NCI-H2196 (cell line): ENCODE data around the gene ZNF184.
A peak's percentile ranks its signal among the peaks of the same experiment; 100 is the strongest.

Source experiments
- DNase-seq: peaks from one replicate; lab custom pipeline; 2025; ENCODE audit not compliant: unreplicated experiment; lab: John Stamatoyannopoulos, UW

The ZNF184 gene

DNA sequence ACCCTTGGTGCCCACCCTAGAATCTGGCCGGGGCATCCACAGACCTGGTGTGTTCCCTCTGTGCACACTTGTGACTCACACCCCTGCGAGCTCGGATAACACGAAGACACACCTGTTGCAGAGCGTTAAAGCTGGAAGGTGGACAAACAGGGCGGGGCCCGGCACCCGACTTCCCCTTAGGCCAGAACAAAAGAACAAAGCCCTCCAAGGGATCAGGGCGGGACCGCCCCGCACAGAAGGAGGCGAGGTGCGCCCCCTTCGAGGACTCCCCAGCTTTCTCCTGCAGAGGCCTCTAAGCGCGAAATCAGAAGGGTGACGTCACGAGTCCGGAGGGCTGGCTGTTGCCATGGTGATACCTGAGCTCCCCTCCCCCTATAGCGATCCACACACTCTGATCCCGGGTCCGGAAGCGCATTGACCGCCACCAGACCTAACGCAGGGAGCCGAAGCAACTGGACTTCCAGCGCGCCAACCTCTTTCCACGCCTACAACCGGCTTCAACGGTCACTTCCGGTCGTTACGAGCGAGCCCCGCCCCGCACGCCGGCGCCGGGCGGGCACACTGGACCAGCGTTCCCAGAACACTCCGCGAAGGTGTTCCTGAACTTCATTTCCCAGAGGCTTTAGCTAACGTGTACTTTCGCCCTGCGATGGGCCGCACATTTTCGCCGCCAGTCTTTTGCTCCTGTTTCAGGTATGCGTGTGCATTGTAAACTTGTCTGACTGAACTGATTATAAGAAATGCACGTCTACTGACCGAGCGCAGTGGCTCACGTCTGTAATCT is at the start of gene ZNF184:
TSS of gene ZNF184 (minus strand) at position 489 of the 784 bp plus-strand sequence. CDS start 811 bp downstream, outside the sequence.
- DNase-seq = peak; percentile 99

DNA sequence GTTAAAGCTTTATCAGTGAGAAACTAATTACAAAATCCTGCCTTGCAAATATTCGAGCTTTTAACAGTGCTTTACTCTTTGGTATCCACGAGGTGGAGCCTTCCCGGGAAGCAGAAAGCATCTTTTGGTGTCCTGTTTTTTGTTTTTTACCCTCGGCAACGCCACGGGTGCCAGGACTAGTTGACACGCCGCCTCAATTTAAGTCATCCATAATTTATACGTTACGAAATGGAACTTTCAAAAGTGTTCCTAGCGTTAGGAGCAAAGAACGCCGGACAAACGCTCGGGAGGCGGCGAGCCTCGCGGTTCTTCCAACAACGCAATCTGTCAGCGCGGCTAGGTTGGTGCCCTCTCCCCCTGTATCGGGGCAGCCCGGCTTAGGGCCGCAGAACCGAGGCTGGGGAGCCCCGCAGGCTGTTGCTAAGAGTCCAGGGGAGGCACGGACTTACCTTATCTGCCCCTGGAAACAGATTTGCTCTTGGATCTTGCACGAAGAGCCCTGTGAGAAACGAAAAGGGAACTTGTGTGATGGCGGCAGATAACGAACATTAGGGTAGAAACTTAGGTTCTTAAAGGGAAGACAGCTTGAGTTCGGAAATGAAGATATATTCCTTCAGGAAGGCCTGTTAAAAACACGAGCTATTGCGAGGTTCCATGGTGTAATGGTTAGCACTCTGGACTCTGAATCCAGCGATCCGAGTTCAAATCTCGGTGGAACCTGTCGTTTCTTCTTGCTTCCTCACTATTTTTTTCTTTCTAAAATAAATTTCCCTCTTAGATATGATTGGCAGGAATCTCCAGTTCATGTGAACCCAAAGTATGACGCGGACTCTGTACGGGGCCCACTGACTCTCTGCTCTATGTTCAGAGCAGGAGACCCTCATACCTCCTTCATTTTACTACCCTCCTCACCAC is 46.2 kb upstream of the ZNF184 start:
- DNase-seq = peak; percentile 69

DNA sequence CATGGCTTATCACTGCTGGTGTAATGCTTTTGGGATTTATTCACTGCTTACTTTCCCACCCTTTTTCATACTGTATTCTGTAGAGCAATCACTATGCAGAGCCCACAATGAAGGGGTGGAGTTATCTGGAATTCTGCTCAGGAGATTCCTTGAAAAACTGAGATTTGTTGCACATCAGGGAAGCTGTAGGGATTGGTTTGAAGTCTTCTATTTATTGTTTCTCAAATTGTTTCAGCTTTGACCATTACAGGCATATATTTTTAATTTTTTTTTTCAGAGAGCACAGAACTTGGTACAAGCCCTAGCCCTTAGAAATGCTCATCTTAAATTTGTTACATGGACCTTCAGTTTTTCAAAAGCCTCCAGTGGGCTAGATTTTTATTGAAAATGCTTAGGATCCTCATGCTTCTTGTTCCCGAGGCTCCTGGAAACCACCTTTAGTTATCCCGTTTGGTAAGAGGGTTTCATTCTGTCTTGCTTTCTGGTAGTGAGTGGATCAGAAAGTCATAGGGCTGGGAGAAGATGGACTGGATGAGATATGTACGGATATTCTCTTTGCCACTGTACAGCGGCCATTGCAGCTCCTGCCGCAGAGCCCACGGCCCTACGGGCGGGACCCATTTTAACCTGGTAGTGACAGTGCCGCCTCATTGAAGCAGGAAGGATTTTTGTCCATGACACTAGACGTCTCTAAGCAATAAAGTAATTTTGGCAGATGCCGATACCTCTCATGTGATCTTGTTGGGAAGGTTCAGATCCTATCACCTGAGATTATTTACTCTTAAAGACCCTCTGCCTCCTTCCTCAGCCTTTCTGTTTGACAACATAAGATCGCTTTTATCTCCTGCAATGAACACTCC is 45.3 kb upstream of the ZNF184 start:
- no peak for DNase-seq

DNA sequence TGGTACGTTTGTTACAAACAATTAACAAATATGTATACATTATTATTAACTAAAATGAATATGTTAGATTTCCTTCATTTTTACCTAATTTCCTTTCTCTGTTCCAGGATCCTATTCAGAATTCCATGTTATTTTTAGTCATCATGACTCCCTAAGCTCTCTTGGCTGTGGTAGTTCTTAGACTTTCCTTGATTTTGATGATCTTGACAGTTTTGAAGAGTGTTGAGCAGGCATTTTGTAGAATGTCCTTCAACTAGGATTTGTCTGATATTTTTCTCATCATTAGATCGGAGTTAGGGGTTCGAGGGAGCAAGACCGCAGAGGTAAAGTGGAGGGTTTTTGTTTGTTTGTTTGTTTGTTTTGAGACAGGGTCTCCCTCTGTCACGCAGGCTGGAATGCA is 44.3 kb upstream of the ZNF184 start:
- no peak for DNase-seq

DNA sequence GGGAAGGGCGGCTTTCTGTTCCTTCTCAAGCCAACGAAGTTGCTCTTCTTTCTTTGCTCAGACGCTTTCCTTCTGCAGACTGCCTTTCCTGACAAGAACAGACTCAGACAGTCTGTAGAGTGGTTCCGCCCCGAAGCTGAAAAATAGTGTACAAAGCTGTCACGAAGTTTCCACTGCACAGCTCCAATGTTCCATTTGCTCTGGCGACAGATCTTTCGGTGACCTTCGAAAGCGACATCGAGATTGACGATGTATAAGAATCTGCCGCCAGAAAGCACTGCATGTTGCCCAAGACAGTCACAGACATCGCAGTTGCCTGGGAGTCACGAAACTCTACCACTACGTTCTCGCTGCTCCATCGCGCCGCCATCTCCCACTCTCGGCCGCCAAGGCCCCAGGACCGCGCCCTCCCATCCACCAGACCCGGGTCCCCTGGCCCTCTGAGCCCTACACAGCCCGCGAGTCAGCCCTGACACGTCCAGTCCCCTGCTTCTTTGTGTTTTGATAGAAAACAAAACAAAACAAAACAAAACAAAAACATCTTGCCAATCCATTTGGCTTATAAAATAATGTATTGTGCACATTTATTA is 42.1 kb upstream of the ZNF184 start:
- DNase-seq = no peak

DNA sequence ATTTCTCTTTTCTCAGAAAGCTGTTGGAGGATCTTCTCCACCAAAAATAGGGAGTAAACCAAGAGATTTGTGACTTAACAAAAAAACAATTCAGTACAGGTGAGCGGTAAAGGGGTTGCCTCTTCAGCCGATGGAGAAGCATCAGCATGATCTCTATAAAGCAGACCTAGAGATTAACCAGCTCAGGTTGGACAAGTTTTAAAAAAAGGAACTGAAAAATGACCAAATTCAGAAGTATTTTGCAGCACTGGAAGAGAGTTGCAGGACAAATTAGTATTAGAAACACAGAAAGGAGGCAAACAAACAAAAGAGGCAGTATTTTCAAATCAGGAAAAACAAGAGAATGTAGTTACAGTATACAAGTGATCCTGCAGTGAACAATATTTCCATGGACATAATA is 39.6 kb upstream of the ZNF184 start:
- DNase-seq = no peak

DNA sequence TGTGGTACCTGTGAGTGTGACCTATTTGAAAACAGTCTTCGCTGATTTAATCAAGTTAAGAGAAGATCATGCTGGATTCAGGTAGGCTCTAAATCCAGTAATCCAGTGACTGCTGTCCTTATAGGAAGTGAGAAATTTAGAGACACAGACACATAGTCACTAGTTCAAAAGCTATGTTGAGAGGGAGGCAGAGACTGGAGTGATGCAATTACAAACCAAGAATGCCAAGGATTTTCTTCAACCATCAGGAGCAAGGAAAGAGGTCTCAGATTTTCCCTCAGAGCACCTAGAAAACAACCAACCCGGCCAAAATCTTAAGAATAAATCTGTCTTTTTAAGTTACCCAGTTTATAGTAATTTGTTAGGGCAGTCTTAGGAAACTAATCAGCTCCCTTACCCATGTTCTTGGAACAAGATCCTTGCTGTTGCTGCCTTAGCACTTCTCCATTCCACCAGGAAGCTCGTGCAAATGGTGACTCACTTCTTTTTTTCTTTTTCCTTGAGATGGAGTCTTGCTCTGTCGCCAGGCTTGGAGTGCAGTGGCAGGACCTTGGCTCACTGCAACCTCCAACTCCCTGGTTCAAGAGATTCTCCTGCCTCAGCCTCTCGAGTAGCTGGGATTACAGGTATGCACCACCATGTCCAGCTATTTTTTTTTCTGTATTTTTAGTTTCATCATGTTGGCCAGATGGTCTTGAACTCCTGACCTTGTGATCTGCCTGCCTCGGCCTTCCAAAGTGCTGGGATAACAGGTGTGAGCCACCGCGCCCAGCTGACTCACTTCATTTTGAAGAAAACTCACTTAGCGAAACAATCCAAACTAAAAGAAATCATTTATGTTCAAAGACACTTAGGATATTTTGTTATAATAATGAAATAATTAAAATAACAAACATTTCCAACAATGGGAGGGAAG is 34.4 kb upstream of the ZNF184 start:
- DNase-seq = no peak

DNA sequence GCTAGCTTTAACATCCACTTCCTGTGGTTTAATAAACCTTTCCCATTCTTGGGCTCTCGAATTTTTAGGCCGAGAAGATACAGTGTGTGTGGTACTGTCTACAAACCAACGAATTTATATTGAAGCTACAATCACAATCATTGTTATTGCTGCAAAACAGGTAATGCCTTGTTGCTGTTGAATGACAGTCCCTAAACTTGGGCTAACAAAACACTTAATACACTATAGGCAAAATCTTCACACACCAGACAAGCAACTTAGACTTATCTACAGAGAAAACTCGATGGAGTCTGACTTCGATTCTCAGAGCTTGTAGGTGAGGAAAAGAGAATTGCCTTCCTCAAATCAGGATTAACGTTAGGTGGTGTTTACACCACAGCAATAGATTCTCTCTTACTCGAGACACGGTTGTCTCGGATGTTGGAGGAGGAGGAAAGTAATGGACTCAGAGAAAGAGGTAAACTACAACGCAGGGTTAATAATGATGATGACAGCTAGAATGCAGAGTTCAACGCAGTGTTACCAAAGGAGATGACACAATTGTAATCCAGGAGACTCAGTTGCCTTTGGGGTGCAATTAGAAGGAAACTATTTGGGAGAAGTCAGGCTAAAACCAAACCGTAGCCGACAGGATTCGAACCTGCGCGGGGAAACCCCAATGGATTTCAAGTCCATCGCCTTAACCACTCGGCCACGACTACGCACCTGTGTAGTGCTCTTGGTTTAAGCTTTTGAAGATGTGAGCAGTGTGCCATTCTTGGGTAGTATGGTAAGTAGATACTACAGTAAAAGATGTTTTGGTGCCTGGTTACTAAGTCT is 32.5 kb upstream of the ZNF184 start:
- DNase-seq = no peak

DNA sequence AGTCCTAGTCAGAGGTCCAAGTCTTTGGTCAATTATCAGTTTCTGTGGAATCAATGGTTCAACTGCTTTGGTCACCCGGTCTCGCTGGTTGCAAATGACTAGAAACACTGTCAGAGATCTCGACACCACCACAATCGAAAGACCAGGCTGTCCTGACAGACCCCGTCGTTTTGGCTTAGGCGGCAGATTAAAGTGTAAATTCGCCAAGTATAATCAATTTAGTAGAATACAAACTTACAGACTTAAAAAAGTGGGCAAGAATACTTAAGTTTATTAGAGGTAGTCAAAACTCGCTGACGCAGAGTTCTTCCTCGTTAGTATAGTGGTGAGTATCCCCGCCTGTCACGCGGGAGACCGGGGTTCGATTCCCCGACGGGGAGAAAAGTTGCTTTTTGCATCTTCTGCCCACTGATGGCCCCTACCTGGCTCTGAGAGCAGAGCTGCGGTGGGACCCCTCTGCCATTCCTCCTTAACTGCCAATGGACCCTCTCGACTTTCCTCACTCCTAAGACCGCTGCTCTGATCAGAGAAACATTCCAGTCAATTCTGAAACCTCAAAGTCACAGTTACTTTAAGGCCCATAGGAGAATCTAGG is 30.6 kb upstream of the ZNF184 start:
- DNase-seq = no peak

DNA sequence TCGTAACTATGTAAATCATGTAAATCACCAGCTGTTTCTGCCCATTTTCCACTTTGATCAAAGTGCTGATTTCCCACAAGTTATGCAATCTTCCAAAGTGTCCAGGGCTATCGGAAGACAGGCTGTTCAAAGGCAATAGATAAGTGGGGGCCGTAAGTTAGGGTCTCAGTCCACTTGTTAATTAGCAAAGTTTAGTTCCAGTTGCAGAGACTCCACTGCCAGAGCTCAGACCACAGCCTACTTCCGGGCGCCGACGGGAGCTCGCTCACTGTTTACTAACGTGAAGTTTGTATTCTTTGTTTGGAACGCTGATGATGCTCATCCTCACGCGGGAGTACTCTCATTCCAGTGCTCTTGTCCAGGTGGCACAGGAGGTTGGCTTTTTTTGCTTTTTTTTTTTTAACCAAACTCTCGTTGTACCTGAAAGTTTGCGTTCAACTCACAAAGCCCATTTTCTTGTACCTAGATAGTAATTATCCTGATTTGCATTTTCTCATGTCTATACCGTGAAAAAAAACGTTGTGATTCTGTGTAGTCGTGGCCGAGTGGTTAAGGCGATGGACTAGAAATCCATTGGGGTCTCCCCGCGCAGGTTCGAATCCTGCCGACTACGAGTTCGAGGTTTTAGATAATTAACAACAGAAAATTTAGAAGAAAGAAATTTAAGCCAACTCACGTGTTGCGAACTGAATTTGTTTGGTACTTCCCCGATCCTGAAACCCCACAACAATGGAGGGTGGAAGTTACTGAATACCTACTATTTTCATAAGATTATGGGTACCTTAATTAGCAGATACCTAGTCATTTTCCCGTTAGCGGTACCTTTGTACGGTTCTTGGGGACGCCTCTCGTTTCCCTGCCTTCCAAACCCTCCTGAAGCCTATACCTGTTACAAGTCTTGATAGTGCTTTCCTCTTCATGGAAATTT is 29.9 kb upstream of the ZNF184 start:
- DNase-seq = no peak

DNA sequence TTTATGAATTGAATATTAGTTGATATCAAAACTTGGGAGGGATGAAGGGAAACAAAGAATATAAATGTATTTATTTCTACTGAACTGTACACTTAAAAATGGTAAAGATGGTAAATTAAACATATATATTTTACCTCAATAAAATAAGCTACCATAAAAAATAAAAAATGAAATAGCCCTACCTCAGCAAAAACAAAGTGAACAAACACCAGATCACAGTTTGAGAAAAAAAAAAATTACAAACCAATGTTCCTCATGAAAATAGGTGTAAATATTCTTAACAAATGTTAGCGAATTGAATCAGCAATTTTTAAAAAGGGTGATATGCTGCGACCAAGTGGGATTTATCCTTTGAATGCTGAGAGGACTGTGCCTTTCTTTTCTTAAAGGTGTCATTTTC is 28.3 kb upstream of the ZNF184 start:
- DNase-seq = no peak

DNA sequence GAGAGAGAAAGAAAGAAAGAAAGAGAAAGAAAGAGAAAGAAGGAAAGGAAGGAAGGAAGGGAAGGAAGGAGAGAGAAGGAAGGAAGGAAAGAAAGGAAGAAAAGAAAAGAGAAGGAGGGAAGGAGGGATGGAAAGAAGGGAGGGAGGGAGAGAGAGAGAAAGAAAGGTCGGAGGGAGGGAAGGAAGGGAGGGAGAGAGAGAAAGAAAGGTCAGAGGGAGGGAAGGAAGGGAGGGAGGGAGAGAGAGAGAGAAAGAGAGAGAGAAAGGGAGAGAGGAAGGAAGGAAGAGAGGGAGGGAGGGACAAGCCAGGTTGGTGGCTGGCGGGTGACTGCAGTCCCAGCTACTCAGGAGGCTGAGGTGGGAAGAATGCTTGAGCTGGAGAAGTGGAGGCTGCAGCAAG is 27.3 kb upstream of the ZNF184 start:
- no peak for DNase-seq

DNA sequence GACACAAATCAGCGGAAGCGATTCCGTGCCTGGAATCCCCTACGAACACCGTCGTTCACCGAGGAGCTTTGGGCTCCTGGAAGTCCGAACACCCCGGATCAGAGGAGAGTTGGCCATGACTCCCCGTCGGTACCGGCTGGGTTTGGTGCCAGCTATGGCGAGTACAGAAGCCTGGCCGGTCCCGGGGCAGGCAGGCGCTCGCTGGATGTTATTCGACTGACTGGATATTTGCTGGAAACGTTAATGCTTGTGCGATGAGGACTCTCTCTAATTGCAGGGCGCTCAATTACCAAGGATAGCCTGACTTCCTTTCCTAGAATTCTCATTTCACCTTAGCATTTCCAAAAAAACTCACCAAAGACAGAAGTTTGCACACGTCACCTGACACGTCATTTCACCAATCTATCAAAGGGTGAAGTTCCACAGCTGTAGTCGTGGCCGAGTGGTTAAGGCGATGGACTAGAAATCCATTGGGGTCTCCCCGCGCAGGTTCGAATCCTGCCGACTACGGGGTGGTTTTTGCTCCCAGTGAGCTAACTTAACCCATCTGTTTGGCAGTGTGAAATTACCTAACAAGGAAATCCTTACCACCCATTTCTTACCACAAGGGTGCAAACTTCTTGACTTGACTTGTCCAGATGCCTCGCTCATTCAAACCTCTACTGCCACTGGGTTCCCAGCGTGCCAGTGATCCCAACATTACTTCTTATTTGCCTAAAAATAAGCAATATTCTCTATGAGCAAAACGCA is 22.7 kb upstream of the ZNF184 start:
- DNase-seq = no peak

DNA sequence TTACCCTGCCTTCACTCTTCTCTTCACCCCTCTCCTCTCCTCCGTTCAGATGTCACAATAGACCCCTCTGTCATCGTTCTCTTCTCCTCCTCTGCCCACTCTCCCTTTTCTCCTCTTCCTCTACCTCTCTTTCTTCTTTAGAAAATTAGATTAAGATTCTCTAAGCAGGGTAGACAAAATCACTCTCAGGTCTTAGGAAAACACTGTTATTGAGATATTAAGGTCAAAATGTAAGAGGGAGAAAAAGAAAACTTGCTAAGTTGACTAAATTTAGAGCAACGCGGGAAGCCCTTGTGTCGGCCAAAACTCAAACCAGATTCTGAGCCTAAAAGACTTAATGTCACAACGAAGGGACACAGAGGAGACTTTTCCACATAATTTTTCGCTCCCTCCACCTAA is 22.1 kb upstream of the ZNF184 start:
- no peak for DNase-seq

DNA sequence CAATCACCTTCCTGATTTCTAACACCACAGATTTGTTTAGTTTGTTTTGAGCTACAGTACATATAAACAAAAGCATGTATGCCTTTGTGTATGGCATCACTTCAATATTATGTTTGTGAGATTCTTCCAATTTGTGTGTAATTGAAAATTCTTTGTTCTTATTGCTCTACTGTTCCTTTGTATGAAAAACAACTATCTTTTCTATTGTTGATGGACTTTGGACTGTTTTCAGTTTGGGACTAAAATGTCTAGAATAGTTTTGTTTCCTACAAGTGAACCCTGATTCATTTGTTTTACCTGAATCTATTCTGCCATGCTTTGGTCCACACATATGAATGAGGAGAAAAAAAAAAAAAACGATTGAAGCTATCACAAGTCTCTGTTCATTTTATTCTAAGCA is 21.2 kb upstream of the ZNF184 start:
- DNase-seq = no peak

DNA sequence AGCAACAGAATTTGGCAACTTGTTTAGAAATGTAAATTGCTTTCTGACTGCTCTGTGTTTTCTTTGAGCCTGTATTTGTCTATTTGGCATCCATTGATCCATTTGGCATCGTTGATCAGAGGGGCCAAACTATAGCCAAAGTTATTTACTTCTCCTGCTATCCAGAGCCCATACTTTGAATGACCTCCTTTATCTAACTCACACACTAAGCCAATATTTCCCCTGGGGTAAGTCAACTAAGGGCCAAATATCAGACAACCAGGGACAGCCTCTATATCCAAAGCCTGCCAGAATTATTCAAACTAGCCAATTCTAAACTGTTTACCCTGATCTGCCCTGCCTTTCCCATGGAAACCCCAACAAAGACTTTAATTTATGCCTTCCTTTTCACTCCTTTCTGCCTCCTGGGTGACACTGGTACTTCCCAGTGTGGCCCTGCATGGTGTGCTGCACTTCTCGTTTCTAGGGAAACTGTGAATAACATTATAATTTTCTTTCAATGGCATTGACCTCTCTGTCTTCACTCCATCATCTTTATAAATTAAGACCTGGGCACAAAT is 19.8 kb upstream of the ZNF184 start:
- DNase-seq = no peak
